Stimulated activated CD8-positive, alpha-beta memory T cell treated with anti-CD3 and anti-CD28 coated beads, Interleukin-7, amount 100 ng/mL, for 48 hours (primary cell): ENCODE results near the gene WDR36.
"Not testable (repeated sequence)": the region's sequence is repeated elsewhere in the genome, so short reads cannot be mapped to it uniquely, and the experiment has no call there.

Experiments used
- DNase-seq, 2 donors: peaks; one replicate each; pipeline ENCODE4 v3.0.0-alpha.2; 2020; ENCODE audit warnings: low read depth in 1 of 2; ENCODE audit errors: extremely low read depth in 1 of 2

Gene WDR36

DNA sequence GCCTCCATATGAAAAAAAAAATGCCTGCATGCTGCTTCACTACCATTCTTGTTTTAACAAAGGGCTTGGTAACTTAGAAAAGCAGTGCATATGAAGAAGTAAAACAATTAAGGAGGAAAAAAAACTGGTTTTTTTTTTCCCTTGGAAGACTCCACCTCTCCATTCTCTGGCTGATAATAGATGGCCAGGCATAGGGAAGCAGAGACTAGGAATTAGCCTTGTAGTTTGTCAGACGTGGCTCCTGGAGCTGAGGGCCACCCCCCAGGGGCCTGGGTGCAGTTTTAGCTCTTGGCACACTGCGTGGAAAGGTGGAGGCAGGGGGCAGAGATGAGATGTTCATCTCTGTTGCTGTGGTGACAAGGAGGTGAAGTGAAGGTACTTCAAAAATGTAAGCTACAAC lies 42.7 kb downstream of the WDR36 start:
- no peak for DNase-seq

DNA sequence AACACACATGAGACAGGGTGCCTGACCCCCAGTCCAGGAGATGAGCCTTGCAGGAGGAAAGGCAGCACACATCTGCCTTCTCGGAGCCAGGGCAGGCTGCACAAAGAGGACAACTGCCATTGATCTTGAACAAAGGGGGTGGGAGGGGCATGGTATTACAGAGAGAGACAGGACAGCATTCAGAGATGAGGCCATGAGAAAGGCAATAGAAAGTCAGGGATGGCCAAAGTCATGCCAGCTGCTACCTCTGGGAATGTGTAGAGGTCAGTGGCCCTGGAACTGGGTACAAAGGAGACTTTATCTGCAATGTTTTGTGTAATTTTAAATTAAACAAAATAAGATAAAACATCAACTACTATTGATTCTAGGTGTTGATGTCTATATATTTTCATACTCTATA lies 43.2 kb downstream of the WDR36 start:
- DNase-seq, result no peak

- no peak for DNase-seq
These were observed 43.8 kb downstream of the WDR36 start for GRCh38 chr5:111135946-111136345.

GRCh38 chr5:111138096-111138495 lies 45.9 kb downstream of the WDR36 start:
- no peak for DNase-seq

DNA sequence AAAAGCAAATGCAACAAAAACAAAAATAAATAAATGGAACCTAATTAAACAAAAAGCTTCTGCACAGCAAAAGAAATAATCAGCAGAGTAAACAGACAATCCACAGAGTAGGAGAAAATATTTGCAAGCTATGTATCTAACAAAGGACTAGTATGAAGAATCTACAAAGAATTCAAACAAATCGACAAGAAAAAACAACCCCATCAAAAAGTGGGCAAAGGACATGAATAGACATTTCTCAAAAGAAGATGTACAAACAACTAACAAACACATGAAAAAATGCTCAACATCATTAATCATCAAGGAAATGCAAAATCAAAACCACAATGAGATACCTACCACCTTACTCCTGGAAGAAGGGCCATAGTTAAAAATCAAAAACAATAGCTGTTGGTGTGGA lies 49.3 kb downstream of the WDR36 start:
- not testable (repeated sequence) for DNase-seq

- no peak for DNase-seq
These were observed 50.8 kb downstream of the WDR36 start for GRCh38 chr5:111142932-111143331.

DNA sequence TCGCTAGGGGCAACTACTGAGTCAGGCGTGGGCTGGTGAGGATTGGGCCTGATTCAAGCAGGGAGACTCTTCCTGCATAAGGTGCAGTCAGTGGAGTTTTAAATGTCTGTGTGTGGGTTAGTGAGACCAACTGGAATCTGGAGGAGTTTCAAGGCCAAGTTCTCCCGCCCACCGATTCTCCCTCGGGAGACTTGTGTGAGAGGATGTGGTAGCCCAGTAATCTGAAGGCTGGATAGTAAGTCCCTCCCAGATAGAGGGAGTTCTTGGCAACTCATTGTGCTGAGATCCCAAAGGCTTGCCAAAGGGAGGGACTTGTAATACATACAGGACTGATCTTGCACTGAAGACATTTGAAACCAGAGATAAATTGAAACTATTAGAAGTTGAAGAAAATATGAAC lies 51.8 kb downstream of the WDR36 start:
- no peak for DNase-seq

DNA sequence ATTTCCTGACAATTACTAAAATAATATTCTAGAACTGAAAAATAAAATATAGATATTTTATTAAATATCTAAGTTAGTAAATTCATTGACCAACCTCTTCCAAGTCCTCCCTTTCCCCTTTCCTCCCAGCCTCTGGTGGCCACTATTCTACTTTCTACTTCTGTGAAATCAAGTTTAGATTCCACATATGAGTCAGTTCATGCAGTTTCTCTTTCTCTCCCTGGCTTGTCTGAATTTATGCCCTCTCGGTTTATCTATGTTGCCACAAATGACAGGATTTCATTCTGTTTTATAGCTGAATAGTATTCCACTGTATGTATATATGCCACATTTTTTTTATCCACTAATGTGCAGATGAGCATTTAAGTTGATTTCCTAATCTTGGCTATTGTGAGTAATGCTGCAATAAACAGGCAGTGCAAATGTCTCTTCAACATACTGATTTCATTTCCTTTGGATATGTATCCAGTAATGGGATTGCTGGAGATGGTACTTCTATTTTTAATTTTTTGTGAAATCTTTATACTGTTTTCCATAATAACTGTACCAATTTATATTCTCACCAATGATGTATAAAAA lies 52.3 kb downstream of the WDR36 start:
- DNase-seq, result no peak

DNA sequence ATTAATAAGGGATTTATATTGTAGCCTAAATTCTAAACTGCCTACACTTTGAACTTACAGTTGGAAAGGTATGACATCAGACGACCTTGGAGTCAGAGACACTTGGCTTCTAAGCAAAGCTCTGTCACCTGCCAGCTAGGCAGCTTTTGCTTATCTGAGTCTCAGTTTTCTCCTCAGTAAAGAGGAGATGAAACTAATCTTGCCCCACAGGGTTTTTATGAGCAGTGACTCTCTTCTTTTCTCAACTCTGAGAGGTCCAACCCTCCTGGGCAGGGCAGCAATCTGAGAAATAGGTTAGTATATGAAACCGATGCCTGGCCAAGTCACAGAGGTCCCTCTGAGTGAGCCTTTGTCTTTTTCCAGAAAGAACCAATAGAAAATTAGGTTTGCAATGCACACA lies 53.9 kb downstream of the WDR36 start:
- DNase-seq, result no peak

GRCh38 chr5:111147502-111147901 lies 55.4 kb downstream of the WDR36 start:
- DNase-seq, result no peak

DNA sequence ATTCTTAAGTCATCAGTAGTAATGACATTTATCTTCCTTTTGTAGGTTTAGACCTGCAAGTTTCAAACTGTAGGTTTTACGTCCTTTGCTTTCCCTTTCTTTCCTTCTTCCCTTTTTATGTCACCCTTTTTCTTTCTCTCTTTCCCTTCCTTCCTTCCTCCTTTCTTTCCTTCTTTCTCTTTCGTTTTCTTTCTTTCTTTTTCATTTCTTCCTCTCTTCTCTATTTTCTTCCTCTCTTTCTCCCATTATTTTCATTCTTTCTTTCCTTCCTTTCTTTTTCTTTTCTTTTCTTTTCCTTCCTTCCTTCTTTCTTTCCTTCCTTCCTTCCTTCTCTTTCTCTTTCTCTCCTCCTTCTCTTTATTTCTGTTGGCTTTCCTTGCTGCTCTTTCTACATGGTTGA lies 59.9 kb downstream of the WDR36 start:
- DNase-seq, result no peak

- no peak for DNase-seq
These were observed 61.3 kb downstream of the WDR36 start for GRCh38 chr5:111153483-111153882.

DNA sequence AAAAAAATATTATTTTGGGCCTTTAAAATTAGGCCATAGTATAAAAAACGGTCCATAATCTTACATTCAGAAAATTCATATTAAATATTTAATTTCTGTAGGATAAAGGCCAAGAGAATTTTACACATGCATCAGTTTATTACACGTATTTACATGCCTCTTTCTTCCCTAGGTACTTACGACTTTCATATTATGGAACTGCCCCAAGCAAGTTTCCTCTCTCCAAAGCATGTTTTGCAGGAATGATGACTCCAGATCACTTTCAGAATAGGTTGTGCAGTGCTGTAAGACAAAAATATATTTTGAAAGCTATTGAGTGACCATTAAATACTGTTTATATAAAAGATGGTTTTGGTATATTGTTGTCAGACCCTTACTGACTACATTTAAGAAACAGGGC lies 61.8 kb downstream of the WDR36 start:
- no peak for DNase-seq

DNA sequence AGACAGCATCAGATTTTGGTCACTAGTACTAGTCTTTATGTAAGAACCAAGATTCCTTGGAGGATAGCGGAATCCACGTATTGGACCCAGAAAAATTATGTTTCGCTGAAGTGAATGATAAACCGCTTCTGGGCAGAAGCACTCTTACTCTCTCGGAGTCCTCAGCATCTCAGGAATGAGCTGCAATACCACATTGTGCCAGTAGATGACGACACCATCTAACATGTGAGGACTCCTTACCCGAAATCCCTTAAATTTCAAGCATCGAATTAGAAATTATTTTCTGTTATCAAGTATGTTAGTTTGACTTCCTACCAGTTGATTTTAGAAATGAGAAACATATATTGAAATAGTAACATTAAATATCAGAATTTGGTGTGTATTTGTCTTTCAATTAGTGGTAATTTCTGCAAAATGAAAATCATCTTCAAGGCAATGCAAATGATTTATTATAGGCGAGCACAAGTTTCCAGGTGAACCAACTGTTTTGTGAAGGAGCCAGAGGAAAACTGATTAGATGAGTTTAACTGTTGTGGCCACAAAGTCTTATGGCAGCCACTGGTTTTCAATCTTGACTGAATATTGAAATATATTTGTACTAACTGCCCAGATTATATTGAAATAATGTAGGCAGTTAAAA lies 66.1 kb downstream of the WDR36 start:
- DNase-seq, result peak; percentile 32 to 65

- DNase-seq, result no peak
These were observed 67.7 kb downstream of the WDR36 start for GRCh38 chr5:111159845-111160244.

DNA sequence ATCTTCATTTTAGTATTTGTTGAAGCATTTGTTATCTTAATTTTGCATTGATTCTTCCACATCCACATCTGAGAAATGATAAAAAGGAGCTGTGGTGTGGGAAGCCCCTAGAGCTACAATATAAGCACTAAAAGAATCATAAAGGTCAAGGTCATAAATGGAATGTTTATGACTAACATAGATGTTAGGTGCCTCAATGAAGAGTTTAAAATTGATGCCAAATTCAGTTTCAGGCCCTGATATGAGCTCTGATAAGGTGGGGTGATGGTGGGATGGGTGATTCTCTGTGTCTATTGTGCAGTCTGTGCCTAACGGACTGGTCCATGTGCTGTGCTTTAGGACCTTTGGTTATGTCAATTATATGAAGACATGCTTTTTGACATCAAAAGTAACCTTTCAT lies 70.9 kb downstream of the WDR36 start:
- no peak for DNase-seq

GRCh38 chr5:111165058-111165457 lies 72.9 kb downstream of the WDR36 start:
- DNase-seq, result no peak

DNA sequence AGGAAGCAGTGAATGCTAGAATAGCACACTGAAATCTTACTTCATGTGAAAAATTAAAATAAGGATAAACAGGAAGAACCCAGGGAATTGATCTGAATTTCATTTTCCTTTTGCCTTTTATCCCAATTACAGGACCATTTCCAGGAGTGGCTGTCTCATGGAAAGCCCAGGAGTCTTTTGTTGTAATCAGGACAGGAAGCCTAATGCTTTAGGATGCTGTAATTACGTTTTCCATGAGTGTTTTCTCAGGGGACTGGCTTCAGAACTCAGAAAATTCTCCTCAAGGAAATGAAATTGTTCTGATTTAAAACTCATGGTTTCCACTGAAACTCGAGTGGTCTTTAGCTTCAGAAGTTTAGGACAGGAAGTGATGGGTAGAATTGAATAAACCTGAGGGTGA lies 75.4 kb downstream of the WDR36 start:
- DNase-seq, result no peak

DNA sequence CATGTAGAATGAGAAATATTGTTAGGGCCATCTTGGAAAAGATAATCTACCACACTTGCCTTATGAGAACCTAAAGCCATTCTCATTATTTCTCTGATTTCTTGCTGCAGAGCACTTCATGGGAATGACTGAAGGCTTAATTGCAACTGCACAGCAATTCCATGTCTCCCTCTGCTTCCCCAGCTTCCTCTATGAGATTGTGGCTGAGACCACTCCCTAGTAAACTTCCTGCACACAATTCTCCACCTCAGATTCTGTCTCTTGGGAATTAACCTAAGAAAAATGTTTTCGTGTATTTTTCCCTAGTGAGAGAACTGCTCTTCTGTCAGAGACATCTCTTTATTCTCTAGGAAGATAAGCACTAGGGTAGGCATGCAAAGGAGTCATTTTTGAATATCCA lies 76.5 kb downstream of the WDR36 start:
- no peak for DNase-seq

DNA sequence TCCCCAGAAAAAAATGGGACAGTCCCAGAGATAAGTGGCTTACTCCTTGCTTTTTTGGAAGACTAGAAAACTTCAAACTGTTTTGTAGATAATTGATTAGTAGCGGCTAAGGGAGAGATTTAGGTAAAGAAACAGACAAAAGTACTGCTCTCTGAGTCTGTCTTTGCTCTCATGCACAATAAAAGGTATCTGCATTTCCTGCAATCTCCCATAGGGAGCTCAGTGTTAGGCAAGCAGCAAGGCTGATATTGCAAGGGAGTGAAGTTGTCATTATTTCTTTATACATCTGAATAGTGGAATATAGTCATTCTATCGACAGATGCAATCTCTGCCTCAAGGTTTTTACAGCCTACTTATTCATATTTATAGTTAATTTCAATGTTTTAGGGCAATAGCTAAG lies 77.1 kb downstream of the WDR36 start:
- DNase-seq, result no peak

- no peak for DNase-seq
These were observed 78.1 kb downstream of the WDR36 start for GRCh38 chr5:111170279-111170678.

DNA sequence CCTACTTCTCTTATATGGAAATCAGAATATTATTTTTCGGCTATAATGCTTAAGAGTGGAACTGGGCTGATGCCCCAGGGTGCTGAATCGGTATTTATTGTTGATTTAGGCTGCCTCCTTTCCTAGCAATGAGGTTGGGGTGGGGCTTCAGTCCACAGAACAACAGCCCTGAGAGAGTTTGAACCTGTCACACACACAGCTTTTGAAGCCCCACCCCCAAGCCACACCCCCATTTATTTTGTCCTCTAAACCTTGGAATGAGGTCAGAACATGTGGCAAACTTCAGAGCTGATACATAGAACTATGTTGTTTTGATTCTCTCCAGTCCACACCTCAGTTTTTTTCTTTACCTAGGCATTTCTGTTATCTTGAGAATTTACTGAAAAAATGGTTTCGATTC lies 80.4 kb downstream of the WDR36 start:
- no peak for DNase-seq

GRCh38 chr5:111173476-111173875 lies 81.3 kb downstream of the WDR36 start:
- no peak for DNase-seq
